Measurements from ENCODE around the gene ATF3.

ATF3 gene

GRCh38 chr1:212609701-212610574, 1.4 kb downstream of the ATF3 start:
- DNase-seq: no peak

- no peak for DNase-seq
Observed at GRCh38 chr1:212610575-212610967, 2.0 kb downstream of the ATF3 start.

- DNase-seq: no peak
Observed at GRCh38 chr1:212611000-212611948, 2.7 kb downstream of the ATF3 start.

- peak; percentile 40 for DNase-seq
Observed at GRCh38 chr1:212612041-212612961, 3.7 kb downstream of the ATF3 start.

GRCh38 chr1:212613440-212614335, 5.1 kb downstream of the ATF3 start:
- peak; percentile 84 for DNase-seq

- no peak for DNase-seq
Observed at GRCh38 chr1:212614453-212615200, 6.1 kb downstream of the ATF3 start.

- no peak for DNase-seq
Observed at GRCh38 chr1:212615201-212615470, 6.6 kb downstream of the ATF3 start.

GRCh38 chr1:212618466-212619210, 10.1 kb downstream of the ATF3 start:
- peak; percentile 69 for DNase-seq

GRCh38 chr1:212620293-212620692, 11.7 kb downstream of the ATF3 start:
- no peak for DNase-seq

GRCh38 chr1:212621043-212621948, 12.7 kb downstream of the ATF3 start:
- no peak for DNase-seq

- no peak for DNase-seq
Observed at GRCh38 chr1:212621949-212622305, 13.4 kb downstream of the ATF3 start.

- no peak for DNase-seq
Observed at GRCh38 chr1:212622467-212622866, 13.9 kb downstream of the ATF3 start.

- DNase-seq: no peak
Observed at GRCh38 chr1:212622906-212623305, 14.3 kb downstream of the ATF3 start.

- no peak for DNase-seq
Observed at GRCh38 chr1:212623603-212624002, 15.0 kb downstream of the ATF3 start.

- DNase-seq: no peak
Observed at GRCh38 chr1:212624976-212625501, 16.5 kb downstream of the ATF3 start.

- DNase-seq: no peak
Observed at GRCh38 chr1:212625781-212626450, 17.4 kb downstream of the ATF3 start.

- DNase-seq: no peak
Observed at GRCh38 chr1:212628046-212628445, 19.5 kb downstream of the ATF3 start.

GRCh38 chr1:212628813-212629415, 20.4 kb downstream of the ATF3 start:
- DNase-seq: no peak

All from fibroblast of skin of right biceps (primary cell).